OCI-LY3 (cell line): ENCODE data around the gene ZNF22.

Source experiments
- H2AFZ ChIP-seq: fragments of 200-600, 300-600 bp; shearing (Covaris generic); 2 replicates; pipeline ENCODE4 v1.6.0; 2014; ENCODE audit warnings: antibody characterized with exemption, low read depth, low read length
- H3K27ac ChIP-seq: fragments of 200-600, 300-600 bp; sonication (generic); 2 replicates; pipeline ENCODE4 v1.5.1; 2014; ENCODE audit warnings: mild to moderate bottlenecking, low read length, moderate library complexity, mixed read lengths
- H3K27me3 ChIP-seq: fragments of 200-600, 300-600 bp; sonication (generic); 2 replicates; pipeline ENCODE4 v1.6.1; 2014; ENCODE audit warnings: low read depth, low read length, mixed read lengths
- H3K36me3 ChIP-seq: fragments of 200-600, 300-600 bp; sonication (generic); replicated peaks from 2 replicates; pipeline ENCODE3; 2014; ENCODE audit warnings: low read depth, low read length, mixed read lengths
- H3K4me1 ChIP-seq: fragments of 300-600, 200-600 bp; sonication (generic); 2 replicates; pipeline ENCODE4 v1.6.1; 2014; ENCODE audit warnings: low read length, mixed read lengths
- H3K4me2 ChIP-seq: fragments of 200-600, 300-600 bp; sonication (generic); 2 replicates; pipeline ENCODE4 v1.6.1; 2014; ENCODE audit warnings: low read length, mixed read lengths
- H3K4me3 ChIP-seq: fragments of 300-600, 200-600 bp; sonication (generic); 2 replicates; pipeline ENCODE4 v1.5.1; 2014; ENCODE audit warnings: antibody characterized with exemption, mild to moderate bottlenecking, low read length, moderate library complexity
- H3K79me2 ChIP-seq: fragments of 300-600, 200-600 bp; shearing (Covaris generic); 2 replicates; pipeline ENCODE4 v1.6.1; 2014; ENCODE audit warnings: mild to moderate bottlenecking, low read length, mixed read lengths
- H3K9ac ChIP-seq: fragments of 300-600, 200-600 bp; shearing (Covaris generic); 2 replicates; pipeline ENCODE4 v1.6.0; 2014; ENCODE audit warnings: mild to moderate bottlenecking, low read length, moderate library complexity
- H3K9me3 ChIP-seq: fragments of 200-600, 300-600 bp; shearing (Covaris generic); 2 replicates; pipeline ENCODE4 v1.6.1; 2014; ENCODE audit warnings: low read length, mixed read lengths; ENCODE audit not compliant: insufficient read depth
- H4K20me1 ChIP-seq: fragments of 200-600, 300-600 bp; sonication (generic); 2 replicates; pipeline ENCODE4 v1.6.1; 2016; ENCODE audit warnings: low read length, mixed read lengths; ENCODE audit not compliant: insufficient read depth
- EZH2phosphoT487 ChIP-seq: fragments of 200-600 bp; shearing (Covaris generic); IDR thresholded peaks from 2 replicates; pipeline ENCODE4 v1.6.1; 2018; ENCODE audit warnings: antibody characterized with exemption, mixed run types, low read depth
- TF ChIP-seq, protein P1 (sequence below): fragments of 200-600, 300-600 bp; sonication (generic); IDR thresholded peaks from 2 replicates; pipeline ENCODE4 v1.5.1; 2014; ENCODE audit warnings: antibody characterized with exemption, low read length, low read depth

The ZNF22 gene

DNA sequence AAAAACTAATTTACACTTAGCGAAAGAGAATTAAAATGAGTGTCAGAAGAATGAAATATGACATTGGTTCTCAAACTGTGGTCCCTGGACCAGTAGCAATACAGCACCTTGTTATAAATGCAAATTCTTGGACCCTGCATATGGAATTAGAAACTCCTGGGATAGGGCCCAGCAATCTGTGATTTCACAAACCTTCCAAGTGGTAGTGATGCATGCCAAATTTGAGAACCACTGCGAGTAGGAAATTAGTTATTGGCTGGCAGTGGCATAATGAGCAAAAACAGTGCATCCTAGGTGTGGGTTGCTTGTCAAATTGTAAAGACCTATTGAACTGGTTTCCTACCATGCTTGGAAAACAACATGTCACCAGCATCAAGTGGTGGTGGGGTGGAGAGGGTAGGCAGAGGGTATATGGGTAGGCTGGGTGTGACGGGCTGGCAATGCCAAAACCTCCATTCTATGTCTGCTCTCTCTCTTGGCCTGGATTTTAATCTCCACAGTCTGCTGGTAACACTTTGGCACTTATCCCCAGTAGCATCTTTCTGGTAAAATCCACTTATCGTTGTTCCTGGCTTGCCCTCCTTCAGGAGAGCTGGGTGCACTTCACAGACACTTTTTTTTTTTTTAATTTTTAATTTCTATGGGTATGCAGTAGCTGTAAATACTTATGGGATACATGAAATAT is 50.0 kb downstream of the ZNF22 start:
- Histone ChIP-seq H3K27me3 (no peaks in the 10 kb centered on the region), H2AFZ (no peak overlapping the region), H3K27ac (no peak overlapping the region), H3K36me3 (no peaks in the 10 kb centered on the region), H3K9ac (no peak overlapping the region), H3K9me3 (no peaks in the 10 kb centered on the region), H3K4me2 (no peak overlapping the region), H4K20me1 (no peaks in the 10 kb centered on the region), H3K4me3 (no peak overlapping the region), H3K4me1 (no peaks in the 10 kb centered on the region), H3K79me2 (no peaks in the 10 kb centered on the region)
- TF ChIP-seq EZH2phosphoT487: no peak
- TF ChIP-seq, protein P1, sequence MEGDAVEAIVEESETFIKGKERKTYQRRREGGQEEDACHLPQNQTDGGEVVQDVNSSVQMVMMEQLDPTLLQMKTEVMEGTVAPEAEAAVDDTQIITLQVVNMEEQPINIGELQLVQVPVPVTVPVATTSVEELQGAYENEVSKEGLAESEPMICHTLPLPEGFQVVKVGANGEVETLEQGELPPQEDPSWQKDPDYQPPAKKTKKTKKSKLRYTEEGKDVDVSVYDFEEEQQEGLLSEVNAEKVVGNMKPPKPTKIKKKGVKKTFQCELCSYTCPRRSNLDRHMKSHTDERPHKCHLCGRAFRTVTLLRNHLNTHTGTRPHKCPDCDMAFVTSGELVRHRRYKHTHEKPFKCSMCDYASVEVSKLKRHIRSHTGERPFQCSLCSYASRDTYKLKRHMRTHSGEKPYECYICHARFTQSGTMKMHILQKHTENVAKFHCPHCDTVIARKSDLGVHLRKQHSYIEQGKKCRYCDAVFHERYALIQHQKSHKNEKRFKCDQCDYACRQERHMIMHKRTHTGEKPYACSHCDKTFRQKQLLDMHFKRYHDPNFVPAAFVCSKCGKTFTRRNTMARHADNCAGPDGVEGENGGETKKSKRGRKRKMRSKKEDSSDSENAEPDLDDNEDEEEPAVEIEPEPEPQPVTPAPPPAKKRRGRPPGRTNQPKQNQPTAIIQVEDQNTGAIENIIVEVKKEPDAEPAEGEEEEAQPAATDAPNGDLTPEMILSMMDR: no peak

DNA sequence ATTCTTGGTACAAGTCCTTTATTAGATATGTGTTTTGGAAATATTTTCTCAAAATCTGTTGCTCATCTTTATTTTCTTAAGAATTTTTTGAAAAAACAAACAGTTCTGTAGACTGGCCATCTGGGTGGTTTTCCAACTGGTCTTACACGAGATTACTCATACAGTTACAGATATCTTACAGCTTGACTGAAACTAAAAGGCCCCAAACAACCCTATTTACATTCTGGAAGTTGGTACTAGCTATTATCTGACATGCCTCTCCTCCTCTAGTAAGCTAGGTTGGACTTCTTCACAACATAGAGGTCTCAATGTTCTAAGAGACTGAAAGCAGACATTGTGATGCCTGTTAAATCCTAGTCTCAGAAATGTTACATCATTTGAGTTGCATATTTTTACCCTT is 52.0 kb downstream of the ZNF22 start:
- Histone ChIP-seq H3K9me3 (no peaks in the 10 kb centered on the region), H3K27me3 (no peaks in the 10 kb centered on the region), H3K9ac (no peak overlapping the region), H3K4me3 (no peak overlapping the region), H4K20me1 (no peaks in the 10 kb centered on the region), H3K36me3 (no peaks in the 10 kb centered on the region), H2AFZ (no peak overlapping the region), H3K4me2 (no peak overlapping the region), H3K27ac (no peak overlapping the region), H3K4me1 (no peaks in the 10 kb centered on the region), H3K79me2 (no peaks in the 10 kb centered on the region)
- TF ChIP-seq, protein P1: no peak
- TF ChIP-seq EZH2phosphoT487: no peak

DNA sequence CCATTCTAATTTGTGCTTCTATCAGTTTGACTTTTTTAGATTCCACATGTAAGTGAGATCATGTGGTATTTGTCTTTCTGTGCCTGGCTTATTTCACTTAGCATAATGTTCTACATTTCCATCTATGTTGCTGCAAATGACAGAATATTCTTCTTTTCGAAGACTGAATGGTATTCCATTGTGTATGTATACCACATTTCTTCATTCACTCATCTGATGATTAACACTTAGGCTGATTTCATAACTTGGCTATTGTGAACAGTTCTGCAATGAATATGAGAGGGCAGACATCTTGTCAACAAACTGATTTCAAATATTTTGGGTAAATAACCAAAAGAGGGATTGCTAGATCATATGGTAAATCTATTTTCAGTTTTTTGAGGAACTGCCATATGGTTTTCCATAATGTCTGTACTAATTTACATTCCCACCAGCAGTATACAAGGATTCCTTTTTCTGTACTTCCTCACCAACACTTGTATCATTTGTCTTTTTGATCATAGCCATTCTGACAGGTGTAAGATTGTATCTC is 52.9 kb downstream of the ZNF22 start:
- H3K79me2 ChIP-seq: no peaks in the 10 kb centered on the region
- H4K20me1 ChIP-seq: no peaks in the 10 kb centered on the region
- H3K4me2 ChIP-seq: no peak overlapping the region
- H3K27me3 ChIP-seq: no peaks in the 10 kb centered on the region
- TF ChIP-seq, protein P1: no peak
- no peak for TF ChIP-seq EZH2phosphoT487
- no peak overlapping the region for H3K9ac ChIP-seq
- H3K4me1 ChIP-seq: no peaks in the 10 kb centered on the region
- H3K9me3 ChIP-seq: no peaks in the 10 kb centered on the region
- no peak overlapping the region for H3K27ac ChIP-seq
- no peak overlapping the region for H3K4me3 ChIP-seq
- H2AFZ ChIP-seq: no peak overlapping the region
- no peaks in the 10 kb centered on the region for H3K36me3 ChIP-seq
